GM21526 (cell line): ENCODE measurements around the gene MTMR2.

Source experiments
- ATAC-seq: cut with Tn5 transposase; IDR thresholded peaks from one replicate; pipeline ENCODE4 v1.9.1; 2021; ENCODE audit warnings: moderate library complexity; ENCODE audit not compliant: unreplicated experiment, low FRiP score

Gene MTMR2

DNA sequence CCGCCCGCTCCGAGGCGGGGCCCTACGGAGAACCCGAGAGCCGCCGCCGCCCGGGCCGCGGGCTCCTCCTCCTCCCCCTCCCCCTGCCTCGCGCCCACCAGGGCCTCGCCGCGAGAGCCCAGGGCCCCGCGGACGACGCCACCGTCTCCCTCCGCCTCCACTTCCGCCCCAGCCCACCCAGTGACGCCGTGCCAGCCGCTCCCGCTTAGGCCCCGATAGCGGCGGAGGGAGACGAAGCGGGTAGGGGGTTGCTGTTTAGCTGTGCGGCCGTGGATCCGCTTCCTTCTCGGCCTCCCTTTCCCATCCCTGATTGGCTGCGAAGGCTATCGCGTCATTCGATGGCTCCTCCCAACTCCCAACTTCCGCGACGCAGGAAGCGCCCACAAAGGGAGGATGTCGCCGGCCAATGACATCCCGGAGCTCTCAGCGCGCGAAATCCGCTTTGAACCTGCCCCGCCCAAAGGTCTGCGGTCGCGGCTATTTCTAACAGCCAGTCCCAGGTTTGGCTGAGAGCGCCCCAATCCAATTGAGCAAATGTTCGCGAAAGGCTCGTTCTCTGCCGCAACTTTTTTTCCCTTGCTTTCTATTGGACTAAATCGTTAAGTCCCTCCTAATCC is 134.3 kb downstream of the MTMR2 start, which contains the start of gene FAM76B:
Gene FAM76B, minus strand, starts transcription at position 277 of the 617 bp plus-strand sequence. CDS start 304 bp downstream, outside the sequence.
- ATAC-seq, result peak; percentile 72

DNA sequence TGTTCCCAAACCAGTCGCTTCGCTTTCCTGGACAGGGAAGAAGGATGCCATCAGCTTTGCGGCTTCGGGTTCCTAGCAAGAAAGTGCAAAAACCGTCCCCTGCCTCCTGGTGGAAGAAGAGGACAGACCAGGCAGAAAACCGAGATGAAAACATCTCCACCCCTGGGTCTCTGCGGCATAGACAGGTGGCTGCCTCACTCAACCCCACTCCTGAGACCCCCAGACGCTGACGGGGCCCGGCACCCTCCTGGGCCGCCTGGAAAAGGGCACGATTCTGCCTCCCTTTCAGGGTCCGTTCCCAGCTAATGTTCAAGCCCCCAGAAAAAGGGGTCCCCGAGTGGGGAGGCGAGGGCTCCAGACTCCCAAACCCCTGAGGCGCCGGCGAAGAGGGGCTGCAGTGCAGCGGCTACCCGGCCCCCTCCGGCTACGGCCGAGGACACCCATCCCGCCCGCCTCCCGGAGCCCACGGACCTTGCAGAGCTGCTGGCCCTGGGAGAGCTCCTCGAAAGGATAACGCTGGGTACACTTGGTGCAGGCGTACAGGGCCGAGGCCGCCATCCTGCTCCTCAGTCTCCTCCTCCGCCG is 134.9 kb downstream of the MTMR2 start:
- ATAC-seq, result peak; percentile 5
